DLD1 (cell line): ENCODE measurements around the gene ATP1B2.
"Not testable (repeated sequence)": the region's sequence is repeated elsewhere in the genome, so short reads cannot be mapped to it uniquely, and the experiment has no call there.

Source experiments
- in situ Hi-C: cut with HindIII; loops from 2 replicates; pipeline ENCODE4 v1.10.0; 2017; ENCODE audit warnings: low sequenced_read_pairs

Gene ATP1B2

DNA sequence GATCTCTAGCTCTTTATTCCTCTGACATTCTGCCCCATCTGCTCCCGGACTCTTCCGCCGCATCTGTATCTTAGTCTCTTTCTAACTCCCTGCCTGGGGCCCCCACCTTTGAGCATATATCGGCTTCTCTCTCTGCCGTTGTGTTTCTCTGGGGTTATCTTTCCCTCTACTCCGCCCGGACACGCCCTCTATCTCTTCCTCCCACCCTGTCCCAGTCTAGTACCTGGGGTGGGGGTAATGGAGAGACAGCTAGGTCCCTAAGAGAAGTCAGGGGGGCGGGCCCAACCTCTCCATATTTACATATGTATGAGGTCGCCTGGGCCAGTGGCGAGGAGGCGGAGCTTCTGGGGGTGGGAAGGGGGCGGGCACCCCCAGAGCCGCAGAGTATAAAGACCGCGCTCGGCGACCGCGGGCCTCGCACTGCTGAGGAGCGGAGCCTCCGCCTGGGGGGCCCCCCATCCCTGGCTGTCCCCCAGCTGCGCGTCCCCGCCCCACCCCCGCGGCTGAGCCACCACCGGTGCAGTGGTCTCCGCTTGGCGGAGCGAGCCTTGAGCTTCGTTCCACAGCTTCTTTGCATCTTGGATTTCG is at the start of gene ATP1B2:
ATP1B2 (plus strand) TSS at position 418 of the 588 bp plus-strand sequence. CDS start 593 bp downstream, outside the sequence.
- in situ Hi-C loops, result no loop called here

DNA sequence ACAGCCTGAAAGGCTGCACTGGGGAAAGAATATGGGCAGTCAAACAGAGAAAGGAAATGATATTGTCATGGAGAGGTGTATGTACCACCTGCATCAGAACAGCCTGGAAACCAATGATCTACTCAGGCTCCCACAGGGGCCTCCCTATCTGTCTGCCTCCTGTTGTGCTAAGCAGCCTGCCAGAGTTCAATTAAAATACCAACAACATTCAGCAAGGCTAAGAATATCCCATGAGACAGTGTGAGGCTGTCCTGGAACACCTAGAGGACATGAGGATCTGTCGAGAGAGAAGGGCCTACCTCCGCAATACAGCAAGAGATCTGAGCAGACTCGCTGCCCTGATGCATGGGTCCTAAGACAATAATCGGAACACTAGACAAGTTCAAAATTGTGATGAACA is 44.4 kb upstream of the ATP1B2 start:
- in situ Hi-C loops, result no loop called here

DNA sequence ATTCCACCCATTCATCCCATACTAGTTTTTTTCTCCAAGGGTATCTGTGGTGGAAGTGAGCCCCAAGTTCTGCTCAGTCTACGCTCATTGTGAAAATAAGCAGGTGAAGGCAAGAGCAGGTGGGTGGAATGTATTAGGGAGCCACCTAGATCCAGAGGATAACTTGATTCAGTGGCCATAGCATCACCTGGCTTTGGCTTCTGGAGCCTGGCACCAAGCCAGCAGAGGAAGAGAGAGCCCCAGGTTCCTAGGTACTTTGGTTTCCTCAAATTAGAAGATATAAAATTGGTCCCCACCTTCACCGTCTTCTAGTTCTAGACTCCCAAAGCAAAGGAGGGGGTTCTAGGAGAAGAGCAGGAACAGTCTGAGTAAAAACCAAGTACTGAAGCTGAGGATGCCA is 40.1 kb upstream of the ATP1B2 start:
- in situ Hi-C loops, result no loop called here

DNA sequence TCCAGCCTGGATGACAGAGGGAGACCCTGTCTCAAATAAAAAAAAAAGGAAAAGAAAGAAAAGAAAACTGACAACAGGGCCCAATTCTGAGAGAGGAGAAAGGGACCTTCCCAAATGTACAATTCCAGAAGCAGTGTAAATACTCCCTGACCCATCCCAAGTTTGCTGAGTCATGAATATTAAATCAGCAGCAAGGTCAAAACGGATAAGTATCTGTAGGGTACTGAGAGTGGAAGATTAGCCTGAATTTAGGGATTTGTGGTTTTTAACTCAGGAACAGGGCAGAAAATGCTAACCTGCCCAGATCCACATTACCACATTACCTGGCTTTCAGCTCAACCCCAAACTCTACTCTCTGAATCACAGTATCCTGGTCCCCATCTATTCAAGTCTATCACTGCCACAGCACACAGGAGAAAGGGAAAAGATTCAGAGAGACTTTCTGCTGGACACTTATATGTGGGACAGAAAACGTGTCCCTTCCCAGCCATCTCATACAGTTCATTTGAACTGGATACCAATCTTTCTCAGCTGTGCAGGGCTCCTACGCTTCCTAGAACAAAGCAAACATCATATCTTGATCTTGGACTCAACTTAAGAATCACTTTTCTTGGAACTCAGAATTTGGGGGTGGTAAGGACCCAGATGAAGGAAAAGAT is 39.0 kb upstream of the ATP1B2 start:
- in situ Hi-C loops, result no loop called here

GRCh38 chr17:7612294-7612640 is 38.5 kb upstream of the ATP1B2 start:
- in situ Hi-C loops, result no loop called here

DNA sequence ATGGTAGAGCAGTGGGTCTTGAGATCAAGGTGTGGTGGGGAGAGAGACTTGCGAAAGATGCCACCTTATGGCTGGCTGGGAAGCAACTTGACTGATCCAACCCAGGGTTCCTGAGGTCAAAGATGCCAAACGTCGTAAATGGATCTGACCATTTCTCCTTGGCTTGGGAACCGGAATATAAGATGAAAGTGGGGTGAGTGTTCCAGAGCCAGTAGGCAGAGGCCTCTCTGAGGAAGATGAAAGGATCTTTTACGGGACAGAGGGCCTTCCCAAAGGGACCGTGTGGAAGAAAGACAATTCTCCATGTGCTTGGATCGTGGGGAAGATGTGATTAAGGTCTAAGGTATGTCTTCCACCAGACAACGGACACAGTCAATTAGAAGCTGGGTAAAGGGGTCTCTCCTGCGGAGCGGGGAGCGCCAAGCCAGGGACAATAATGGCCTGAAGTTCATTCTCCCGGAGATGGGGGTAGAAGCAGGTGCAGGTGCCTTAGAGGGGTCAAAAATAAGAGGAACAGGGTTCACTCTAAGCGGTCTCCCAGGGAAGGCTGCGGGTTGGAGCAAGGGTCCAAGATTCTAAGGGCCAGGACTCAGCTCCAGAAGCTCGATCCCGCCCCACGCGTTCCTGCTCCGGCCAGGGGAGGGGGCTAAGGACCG is 36.8 kb upstream of the ATP1B2 start:
- in situ Hi-C loops, result no loop called here

DNA sequence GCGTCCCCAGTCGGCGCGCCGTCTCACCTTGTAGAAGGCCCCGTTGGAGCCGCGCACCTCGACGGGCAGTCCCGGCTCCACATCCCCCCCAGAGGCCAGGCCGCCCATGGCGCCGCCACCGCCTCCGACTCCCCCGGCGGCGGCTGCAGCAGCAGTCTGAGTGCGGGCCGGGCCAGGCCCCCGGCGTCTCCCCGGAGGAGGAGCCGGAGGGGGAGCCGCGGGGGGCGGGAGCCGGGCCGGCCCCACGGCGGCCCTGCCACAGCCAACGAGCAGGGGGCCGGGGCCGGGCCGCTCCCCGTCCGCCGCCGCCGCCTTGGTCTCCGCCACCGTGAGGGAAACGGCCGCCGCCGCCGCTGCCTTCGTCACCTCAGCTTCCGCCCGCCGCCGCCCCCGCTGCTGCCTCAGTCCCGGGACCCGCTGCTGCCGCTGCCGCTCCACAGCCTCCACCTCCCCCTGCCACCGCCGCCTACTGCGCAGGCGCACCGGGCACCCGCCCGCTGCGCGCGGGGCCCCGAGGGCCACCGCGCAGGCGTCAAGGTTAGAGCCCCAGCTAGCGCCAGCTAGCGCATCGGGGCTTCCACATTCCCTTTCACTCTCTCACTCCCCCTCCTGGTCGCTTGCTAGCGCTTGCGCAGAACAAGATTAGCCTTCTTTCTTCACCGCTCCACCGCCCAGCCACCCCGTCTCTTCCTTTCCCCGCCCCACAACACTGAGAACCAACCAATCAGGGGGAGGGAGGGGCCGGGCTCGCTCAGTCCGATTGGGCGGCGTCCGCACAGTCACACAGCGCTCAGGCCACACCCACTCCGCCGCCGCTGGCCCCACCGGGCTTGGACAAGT is 36.1 kb upstream of the ATP1B2 start, which contains the start of gene FXR2:
FXR2 (minus strand) TSS at position 473 of the 840 bp plus-strand sequence; CDS start at position 108, 365 bp downstream.
- in situ Hi-C loops, result no loop called here

GRCh38 chr17:7615265-7615747 is 35.4 kb upstream of the ATP1B2 start:
- in situ Hi-C loops, result no loop called here

DNA sequence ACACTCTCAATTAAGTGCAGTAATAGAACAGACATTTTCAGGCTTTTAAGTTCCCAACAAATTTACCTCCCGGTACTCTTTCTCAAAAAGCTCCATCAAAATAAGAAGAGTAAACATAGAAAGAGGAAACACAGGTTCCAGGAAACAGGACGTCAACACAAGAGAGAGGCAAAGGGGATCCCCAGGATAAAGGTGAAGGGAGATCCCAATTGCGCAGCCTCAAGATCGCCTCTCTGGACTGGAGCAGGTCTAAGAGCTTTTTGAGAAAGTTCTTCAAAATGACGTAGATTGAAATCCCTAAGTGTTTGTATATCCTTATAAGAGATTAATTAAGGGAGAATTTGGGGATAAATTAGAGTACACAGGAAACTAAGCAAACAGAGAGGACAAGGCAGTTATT is 32.1 kb upstream of the ATP1B2 start:
- in situ Hi-C loops, result no loop called here

GRCh38 chr17:7620835-7621234 is 29.9 kb upstream of the ATP1B2 start:
- in situ Hi-C loops, result no loop called here

- in situ Hi-C loops, result no loop called here
Observed at GRCh38 chr17:7623661-7624060, 27.1 kb upstream of the ATP1B2 start.

DNA sequence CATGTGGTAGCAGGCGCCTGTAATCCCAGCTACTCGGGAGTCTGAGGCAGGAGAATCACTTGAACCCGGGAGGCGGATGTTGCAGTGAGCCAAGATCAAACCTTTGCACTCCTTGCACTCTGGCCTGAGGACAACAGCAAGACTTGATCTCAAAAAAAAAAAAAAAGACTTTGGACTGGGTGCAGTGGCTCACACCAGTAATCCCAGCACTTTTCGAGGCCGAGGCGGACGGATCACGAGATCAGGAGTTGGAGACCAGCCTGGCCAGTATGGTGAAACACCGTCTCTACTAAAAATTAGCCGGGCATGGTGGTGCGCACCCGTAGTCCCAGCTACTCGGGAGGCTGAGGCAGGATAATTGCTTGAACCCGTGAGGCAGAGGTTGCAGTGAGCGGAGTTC is 25.0 kb upstream of the ATP1B2 start:
- in situ Hi-C loops, result not testable (repeated sequence)

DNA sequence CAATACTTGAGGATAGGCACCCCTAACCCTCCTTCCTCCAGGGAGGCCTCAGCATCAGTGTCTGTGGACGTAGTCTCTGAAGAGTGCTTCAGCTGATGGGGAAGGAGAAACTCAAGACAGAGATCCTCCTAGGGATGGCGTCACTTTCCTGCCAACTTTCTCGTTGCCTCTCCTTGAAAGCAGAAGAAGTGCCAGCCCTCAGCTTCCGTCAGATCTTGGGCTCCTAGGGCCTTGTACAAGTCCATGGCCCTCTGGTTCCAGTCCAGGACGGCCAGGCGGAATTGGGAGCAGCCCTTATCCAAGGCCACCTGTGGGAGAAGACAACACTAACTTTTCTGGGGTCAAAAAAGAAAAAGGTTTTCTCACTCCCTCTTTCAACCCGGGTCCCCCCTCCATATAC is 24.4 kb upstream of the ATP1B2 start:
- in situ Hi-C loops, result no loop called here

DNA sequence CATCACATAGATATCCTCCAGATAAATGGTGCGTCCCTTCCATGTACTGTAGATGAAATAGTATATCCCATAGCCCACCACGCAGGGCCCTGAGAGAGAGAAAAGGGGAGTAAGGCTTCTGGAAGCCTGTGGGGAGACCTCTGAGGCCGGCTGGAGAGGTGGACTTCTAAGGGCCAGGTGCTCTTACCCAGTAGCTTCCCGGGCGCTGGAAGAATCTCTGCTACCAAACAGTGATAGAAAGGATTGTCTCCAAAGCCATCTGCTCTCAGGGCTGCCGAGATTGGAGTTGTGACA is 23.8 kb upstream of the ATP1B2 start:
- in situ Hi-C loops, result no loop called here

- in situ Hi-C loops, result no loop called here
Observed at GRCh38 chr17:7627250-7628121, 23.2 kb upstream of the ATP1B2 start, which contains the start of gene SAT2. TSS of gene SAT2 (minus strand) at chr17:7627821. CDS start at chr17:7627635, 186 bp downstream.

- in situ Hi-C loops, result no loop called here
Observed at GRCh38 chr17:7629939-7630571, 20.7 kb upstream of the ATP1B2 start, which contains the start of gene SHBG. TSS of gene SHBG (plus strand) at chr17:7630135. CDS start at chr17:7630173, 38 bp downstream.

GRCh38 chr17:7631398-7632380 is 19.0 kb upstream of the ATP1B2 start:
- in situ Hi-C loops, result no loop called here

GRCh38 chr17:7632492-7632894 is 18.2 kb upstream of the ATP1B2 start:
- in situ Hi-C loops, result no loop called here

- in situ Hi-C loops, result no loop called here
Observed at GRCh38 chr17:7633093-7633492, 17.6 kb upstream of the ATP1B2 start.
